ENCODE results near the gene PTPRT. TPM values are rescaled to one million over a fixed set of nuclear protein-coding genes. Genes with fewer than 3 reads are reported as not detected.

Gene PTPRT
- total RNA-seq, 1 experiment from 2014 or later = not detected

GRCh38 chr20:42628683-42629082, 561.0 kb downstream of the PTPRT start:
- TF ChIP-seq EZH2 (IDR thresholded peaks at IDR 0.05; ENCODE audit: borderline replicate concordance, low read depth, low read length, poor library complexity, severe bottlenecking) = no peak
- TF ChIP-seq CTCF (conservative IDR thresholded peaks at IDR 0.05; ENCODE audit: low read depth, low read length) = no peak
- Histone ChIP-seq H3K4me3 (ENCODE audit: low read depth, low read length, poor library complexity, severe bottlenecking) (no peak overlapping the region), H3K36me3 (ENCODE audit: insufficient read depth, low read length, poor library complexity, severe bottlenecking) (no peaks in the 10 kb centered on the region), H3K4me1 (ENCODE audit: insufficient read depth, low read length, poor library complexity, severe bottlenecking) (no peaks in the 10 kb centered on the region), H3K9me3 (ENCODE audit: low read depth, low read length, poor library complexity, severe bottlenecking) (peaks cover 4% of the 10 kb centered on the region), H3K27me3 (replicated peaks; ENCODE audit: insufficient read depth, low read depth, low read length, poor library complexity) (no peaks in the 10 kb centered on the region), H3K27ac (ENCODE audit: low read depth, low read length, poor library complexity, severe bottlenecking) (no peak overlapping the region)
- no TSS peak for BruUV-seq (replicated peaks)
- no peak for DNase-seq (ENCODE audit: low spot score)
- CTCF ChIA-PET = no interaction called here
- POLR2A ChIA-PET (ENCODE audit: low non-redundant PET) = no interaction called here
- intact Hi-C loops (cut with micrococcal nuclease; ENCODE audit: unreplicated experiment) = no loop called here

DNA sequence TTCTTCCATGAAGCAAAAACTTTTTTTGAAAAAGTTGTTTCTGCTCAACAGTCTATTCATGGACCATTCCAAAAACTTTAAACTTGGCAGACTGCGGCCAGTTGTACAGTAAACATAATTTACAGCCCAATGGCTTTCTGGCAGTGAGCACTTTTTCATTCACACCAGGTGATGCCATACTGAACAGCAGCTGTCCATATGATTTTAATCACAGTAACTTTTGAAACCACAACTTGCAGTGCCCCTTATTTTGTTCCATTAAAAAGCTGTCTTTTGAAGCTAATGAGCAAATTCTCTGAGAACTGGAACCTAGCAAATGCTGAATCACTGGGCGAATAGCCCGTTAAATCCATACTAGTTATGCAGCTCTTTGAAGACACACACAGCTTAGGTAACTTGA, 576.6 kb downstream of the PTPRT start:
- Histone ChIP-seq H3K4me3 (ENCODE audit: low read depth, low read length, poor library complexity, severe bottlenecking) (no peak overlapping the region), H3K27ac (ENCODE audit: low read depth, low read length, poor library complexity, severe bottlenecking) (no peak overlapping the region), H3K36me3 (ENCODE audit: insufficient read depth, low read length, poor library complexity, severe bottlenecking) (no peaks in the 10 kb centered on the region), H3K27me3 (replicated peaks; ENCODE audit: insufficient read depth, low read depth, low read length, poor library complexity) (no peaks in the 10 kb centered on the region), H3K4me1 (ENCODE audit: insufficient read depth, low read length, poor library complexity, severe bottlenecking) (no peaks in the 10 kb centered on the region), H3K9me3 (ENCODE audit: low read depth, low read length, poor library complexity, severe bottlenecking) (no peaks in the 10 kb centered on the region)
- TF ChIP-seq CTCF (conservative IDR thresholded peaks at IDR 0.05; ENCODE audit: low read depth, low read length) (no peak), EZH2 (IDR thresholded peaks at IDR 0.05; ENCODE audit: borderline replicate concordance, low read depth, low read length, poor library complexity, severe bottlenecking) (no peak)
- DNase-seq (ENCODE audit: low spot score) = no peak
- ChIA-PET POLR2A (ENCODE audit: low non-redundant PET) (no interaction called here), CTCF (no interaction called here)
- intact Hi-C loops (cut with micrococcal nuclease; ENCODE audit: unreplicated experiment) = no loop called here
- BruUV-seq (replicated peaks) = no TSS peak

- ChIA-PET CTCF (no interaction called here), POLR2A (ENCODE audit: low non-redundant PET) (no interaction called here)
- H3K36me3 ChIP-seq (ENCODE audit: insufficient read depth, low read length, poor library complexity, severe bottlenecking) = no peaks in the 10 kb centered on the region
- no peak overlapping the region for H3K4me3 ChIP-seq (ENCODE audit: low read depth, low read length, poor library complexity, severe bottlenecking)
- intact Hi-C loops (cut with micrococcal nuclease; ENCODE audit: unreplicated experiment) = no loop called here
- no peak for DNase-seq (ENCODE audit: low spot score)
- H3K4me1 ChIP-seq (ENCODE audit: insufficient read depth, low read length, poor library complexity, severe bottlenecking) = no peaks in the 10 kb centered on the region
- no TSS peak for BruUV-seq (replicated peaks)
- TF ChIP-seq CTCF (conservative IDR thresholded peaks at IDR 0.05; ENCODE audit: low read depth, low read length) = no peak
- no peak for TF ChIP-seq EZH2 (IDR thresholded peaks at IDR 0.05; ENCODE audit: borderline replicate concordance, low read depth, low read length, poor library complexity, severe bottlenecking)
- no peaks in the 10 kb centered on the region for H3K9me3 ChIP-seq (ENCODE audit: low read depth, low read length, poor library complexity, severe bottlenecking)
- H3K27ac ChIP-seq (ENCODE audit: low read depth, low read length, poor library complexity, severe bottlenecking) = no peak overlapping the region
- no peaks in the 10 kb centered on the region for H3K27me3 ChIP-seq (replicated peaks; ENCODE audit: insufficient read depth, low read depth, low read length, poor library complexity)
These were observed 577.5 kb downstream of the PTPRT start for GRCh38 chr20:42611889-42612837.
